ENCODE measurements around the gene RAB30.

Gene RAB30

DNA sequence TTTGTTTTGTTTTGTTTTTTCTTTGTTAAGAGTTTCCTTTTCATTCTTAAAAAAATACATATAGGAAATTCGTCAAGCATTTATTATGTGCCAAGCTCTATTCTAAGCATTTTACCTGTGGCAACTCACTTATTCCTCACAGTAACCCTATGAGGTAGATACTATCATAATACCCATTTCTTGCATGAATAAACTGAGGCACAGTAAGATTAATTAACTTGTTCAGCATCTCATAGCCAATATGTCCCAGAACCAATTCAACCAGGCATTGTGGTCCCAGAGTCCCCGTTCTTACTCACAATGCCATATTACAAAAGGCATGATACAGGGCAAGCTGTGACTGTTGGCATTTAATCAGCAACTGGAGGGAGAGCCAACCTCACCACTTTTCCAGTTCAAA is 83.7 kb downstream of the RAB30 start:
- no peaks in the 10 kb centered on the region for H3K9me3 ChIP-seq (ENCODE audit: insufficient read depth, low read length)
- H2AFZ ChIP-seq (ENCODE audit: low read depth, low read length), result no peak overlapping the region
- no peak overlapping the region for H3K9ac ChIP-seq (ENCODE audit: low read length)
- H3K79me2 ChIP-seq (ENCODE audit: low read length), result peaks cover 88% of the 10 kb centered on the region
- H3K27ac ChIP-seq (ENCODE audit: low read length), result no peak overlapping the region
- no peak overlapping the region for H3K4me2 ChIP-seq (ENCODE audit: low read length)
- H3K4me3 ChIP-seq (ENCODE audit: low read length), result no peak overlapping the region
- H3K36me3 ChIP-seq (replicated peaks; ENCODE audit: low read depth, low read length), result peaks cover 78% of the 10 kb centered on the region
- H4K20me1 ChIP-seq (ENCODE audit: insufficient read depth, low read length), result peaks cover 43% of the 10 kb centered on the region
- H3K4me1 ChIP-seq (ENCODE audit: low read length), result peaks cover 45% of the 10 kb centered on the region
- no peak for TF ChIP-seq CTCF (IDR thresholded peaks at IDR 0.05; ENCODE audit: low read depth, low read length)
- no peak for TF ChIP-seq EZH2phosphoT487 (IDR thresholded peaks at IDR 0.05; ENCODE audit: low read depth)
- no peaks in the 10 kb centered on the region for H3K27me3 ChIP-seq (ENCODE audit: low read depth, low read length)

GRCh38 chr11:82986446-82986845 is 85.3 kb downstream of the RAB30 start:
- Histone ChIP-seq H3K9me3 (ENCODE audit: insufficient read depth, low read length) (no peaks in the 10 kb centered on the region), H3K36me3 (replicated peaks; ENCODE audit: low read depth, low read length) (peaks cover 72% of the 10 kb centered on the region), H2AFZ (ENCODE audit: low read depth, low read length) (no peak overlapping the region), H3K27ac (ENCODE audit: low read length) (peak overlapping the region; percentile 9), H3K27me3 (ENCODE audit: low read depth, low read length) (no peaks in the 10 kb centered on the region), H3K4me1 (ENCODE audit: low read length) (peaks cover 29% of the 10 kb centered on the region), H4K20me1 (ENCODE audit: insufficient read depth, low read length) (peaks cover 38% of the 10 kb centered on the region), H3K4me3 (ENCODE audit: low read length) (no peak overlapping the region), H3K4me2 (ENCODE audit: low read length) (no peak overlapping the region), H3K9ac (ENCODE audit: low read length) (no peak overlapping the region), H3K79me2 (ENCODE audit: low read length) (peaks cover 82% of the 10 kb centered on the region)
- no peak for TF ChIP-seq CTCF (IDR thresholded peaks at IDR 0.05; ENCODE audit: low read depth, low read length)
- no peak for TF ChIP-seq EZH2phosphoT487 (IDR thresholded peaks at IDR 0.05; ENCODE audit: low read depth)

GRCh38 chr11:82981852-82982251 is 89.8 kb downstream of the RAB30 start:
- Histone ChIP-seq H4K20me1 (ENCODE audit: insufficient read depth, low read length) (peaks cover 32% of the 10 kb centered on the region), H3K27ac (ENCODE audit: low read length) (no peak overlapping the region), H2AFZ (ENCODE audit: low read depth, low read length) (no peak overlapping the region), H3K27me3 (ENCODE audit: low read depth, low read length) (no peaks in the 10 kb centered on the region), H3K9me3 (ENCODE audit: insufficient read depth, low read length) (no peaks in the 10 kb centered on the region), H3K4me1 (ENCODE audit: low read length) (peaks cover 34% of the 10 kb centered on the region), H3K9ac (ENCODE audit: low read length) (no peak overlapping the region), H3K79me2 (ENCODE audit: low read length) (peaks cover 86% of the 10 kb centered on the region), H3K36me3 (replicated peaks; ENCODE audit: low read depth, low read length) (peaks cover 84% of the 10 kb centered on the region), H3K4me3 (ENCODE audit: low read length) (no peak overlapping the region), H3K4me2 (ENCODE audit: low read length) (no peak overlapping the region)
- TF ChIP-seq CTCF (IDR thresholded peaks at IDR 0.05; ENCODE audit: low read depth, low read length) (no peak), EZH2phosphoT487 (IDR thresholded peaks at IDR 0.05; ENCODE audit: low read depth) (no peak)

DNA sequence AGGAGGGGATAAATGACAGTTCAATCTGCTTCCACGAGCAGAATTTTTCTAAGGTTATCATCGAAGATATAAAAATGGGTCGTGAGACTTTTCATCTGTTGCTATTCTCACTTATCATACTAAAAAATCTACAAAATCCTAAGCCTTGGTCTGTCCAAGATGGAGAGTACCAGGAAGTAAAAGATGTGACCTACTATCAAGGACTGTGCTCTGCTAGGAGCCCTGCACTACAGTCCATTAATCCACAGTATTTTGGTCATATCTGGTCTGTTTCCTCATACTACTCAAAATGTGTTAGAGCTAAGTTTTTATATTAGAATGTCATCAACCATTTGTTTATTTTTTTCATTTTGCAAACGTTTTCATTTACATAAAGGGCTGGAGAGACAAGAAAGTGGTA is 90.8 kb downstream of the RAB30 start:
- peaks cover 86% of the 10 kb centered on the region for H3K79me2 ChIP-seq (ENCODE audit: low read length)
- H3K9ac ChIP-seq (ENCODE audit: low read length), result no peak overlapping the region
- no peak overlapping the region for H3K4me2 ChIP-seq (ENCODE audit: low read length)
- H3K27ac ChIP-seq (ENCODE audit: low read length), result no peak overlapping the region
- TF ChIP-seq EZH2phosphoT487 (IDR thresholded peaks at IDR 0.05; ENCODE audit: low read depth), result no peak
- TF ChIP-seq CTCF (IDR thresholded peaks at IDR 0.05; ENCODE audit: low read depth, low read length), result no peak
- H3K9me3 ChIP-seq (ENCODE audit: insufficient read depth, low read length), result no peaks in the 10 kb centered on the region
- peaks cover 27% of the 10 kb centered on the region for H4K20me1 ChIP-seq (ENCODE audit: insufficient read depth, low read length)
- no peak overlapping the region for H3K4me3 ChIP-seq (ENCODE audit: low read length)
- H3K36me3 ChIP-seq (replicated peaks; ENCODE audit: low read depth, low read length), result peaks cover 82% of the 10 kb centered on the region
- no peaks in the 10 kb centered on the region for H3K27me3 ChIP-seq (ENCODE audit: low read depth, low read length)
- peaks cover 34% of the 10 kb centered on the region for H3K4me1 ChIP-seq (ENCODE audit: low read length)
- no peak overlapping the region for H2AFZ ChIP-seq (ENCODE audit: low read depth, low read length)
